ENCODE measurements around the gene COMP. TPM values are rescaled to one million over a fixed set of nuclear protein-coding genes. Genes with fewer than 3 reads are reported as not detected.

The COMP gene
- total and polyA plus RNA-seq, 10 of the 15 experiments (the other 5 are each of a cell fraction or from before 2014, with no cell fraction given) = 0.17 TPM; not detected in 9

GRCh38 chr19:18781047-18781600 is 10.0 kb downstream of the COMP start:
- in situ Hi-C loops (cut with MboI) = no loop called here
- H3K9ac ChIP-seq (ENCODE audit: control insufficient read depth, insufficient read depth, low read length) = no peak overlapping the region
- no peaks in the 10 kb centered on the region for H4K20me1 ChIP-seq (ENCODE audit: control insufficient read depth, insufficient read depth)
- SMC1A ChIA-PET (ENCODE audit: uncharacterized antibody, unreplicated experiment) = interaction anchor here (0.7 kb wide), 1 partner anchor 66 kb away, joined by 4 read pairs; no protein-coding TSS in a partner anchor
- ATAC-seq (no peak), DNase-seq (ENCODE audit: low read depth, low spot score) (no peak), FAIRE-seq (no peak)
- H3K4me1 ChIP-seq (ENCODE audit: control insufficient read depth, insufficient read depth, low read length) = no peaks in the 10 kb centered on the region
- H3K4me2 ChIP-seq (ENCODE audit: control insufficient read depth, insufficient read depth) = no peak overlapping the region
- RAD21 ChIA-PET (ENCODE audit: unreplicated experiment) = interaction anchor here (0.6 to 1.0 kb wide), 2 partner anchors 63 to 66 kb away, joined by 4 to 9 read pairs; no protein-coding TSS in a partner anchor
- CTCF ChIA-PET = interaction anchor here (0.6 to 1.8 kb wide), 2 partner anchors 49 to 66 kb away, joined by 3 to 11 read pairs; no protein-coding TSS in a partner anchor
- TF ChIP-seq CTCF (IDR thresholded peaks at IDR 0.05 in 2 of 3, conservative IDR thresholded peaks at IDR 0.05 in 1 of 3; ENCODE audit: control insufficient read depth in 2 of 3, extremely low read depth in 1 of 3, insufficient read depth in 1 of 3, low read depth in 3 of 3, low read length in 3 of 3) (no peak), ETV6 (conservative IDR thresholded peaks at IDR 0.05 in 1 of 2, IDR thresholded peaks at IDR 0.05 in 1 of 2; ENCODE audit: borderline replicate concordance in 1 of 2, low read depth in 1 of 2) (no peak), GABPA (IDR thresholded peaks at IDR 0.05; ENCODE audit: low read depth) (no peak), E2F4 (IDR thresholded peaks at IDR 0.05; ENCODE audit: low read depth, low read length) (no peak), PML (IDR thresholded peaks at IDR 0.05; ENCODE audit: low read length) (no peak), NFIC (IDR thresholded peaks at IDR 0.05; ENCODE audit: low read depth, low read length) (no peak), NR2F1 (conservative IDR thresholded peaks at IDR 0.05) (no peak), TARDBP (IDR thresholded peaks at IDR 0.05; ENCODE audit: borderline replicate concordance) (no peak), SIN3A (IDR thresholded peaks at IDR 0.05; ENCODE audit: low read depth, low read length) (no peak), RUNX3 (IDR thresholded peaks at IDR 0.05; ENCODE audit: low read length) (no peak), STAT3 (IDR thresholded peaks at IDR 0.05; ENCODE audit: low read depth, low read length) (no peak)
- no peaks in the 10 kb centered on the region for H3K9me3 ChIP-seq (replicated peaks; ENCODE audit: control insufficient read depth, insufficient read depth, low read length)
- no TSS peak for BruUV-seq (replicated peaks)
- no peaks in the 10 kb centered on the region; a peak in 1 of 4 replicates for H3K27me3 ChIP-seq (replicated peaks in 1 of 2; ENCODE audit: control insufficient read depth in 2 of 2, insufficient read depth in 2 of 2, low read length in 1 of 2)
- no peak overlapping the region for H3K4me3 ChIP-seq
- 55% methylated on average over 14 of the region's 14 CpGs for WGBS (ENCODE audit: insufficient coverage, insufficient replicate concordance, low lambda C conversion rate, missing lambda C conversion rate)
- intact Hi-C loops (cut with micrococcal nuclease; ENCODE audit: unreplicated experiment) = no loop called here
- H3K36me3 ChIP-seq (ENCODE audit: control insufficient read depth in 2 of 2, insufficient read depth in 2 of 2, low read length in 1 of 2) = no peaks in the 10 kb centered on the region
- POLR2A ChIA-PET = no interaction called here
- no peak overlapping the region for H3K27ac ChIP-seq (ENCODE audit: control insufficient read depth, insufficient read depth)
- no peaks in the 10 kb centered on the region for H3K79me2 ChIP-seq (ENCODE audit: control insufficient read depth, insufficient read depth, low read length)
- H2AFZ ChIP-seq (ENCODE audit: control insufficient read depth, low read depth, low read length) = no peak overlapping the region

All from GM12878 (cell line).